ENCODE measurements around the gene ALKBH7.
"Not testable (repeated sequence)": the region's sequence is repeated elsewhere in the genome, so short reads cannot be mapped to it uniquely, and the experiment has no call there.

The ALKBH7 gene
- total RNA-seq: 14.0 to 17.3 reads per million in 2 donors

- DNase-seq: peak; percentile 82 to 100 (median 96)
Measured at GRCh38 chr19:6372594-6373095, at the start of gene ALKBH7. TSS of gene ALKBH7 (plus strand) at chr19:6372794. CDS start at chr19:6372821, 27 bp downstream.

GRCh38 chr19:6324757-6325156 is 47.8 kb upstream of the ALKBH7 start:
- DNase-seq: no peak

GRCh38 chr19:6325614-6326013 is 47.0 kb upstream of the ALKBH7 start:
- DNase-seq: no peak

- DNase-seq: no peak
Measured at GRCh38 chr19:6326815-6327214, 45.8 kb upstream of the ALKBH7 start.

- DNase-seq: no peak
Measured at GRCh38 chr19:6333439-6333838, 39.2 kb upstream of the ALKBH7 start, which contains the start of gene ACER1. TSS of gene ACER1 (minus strand) at chr19:6333612. CDS start at chr19:6333551, 61 bp downstream.

- DNase-seq: no peak
Measured at GRCh38 chr19:6334490-6335285, 37.9 kb upstream of the ALKBH7 start.

GRCh38 chr19:6340493-6341201 is 31.9 kb upstream of the ALKBH7 start:
- DNase-seq: no peak

- no peak for DNase-seq
Measured at GRCh38 chr19:6343462-6343861, 29.1 kb upstream of the ALKBH7 start.

GRCh38 chr19:6349271-6349670 is 23.3 kb upstream of the ALKBH7 start:
- DNase-seq: not testable (repeated sequence)

- no peak for DNase-seq
Measured at GRCh38 chr19:6350688-6351087, 21.9 kb upstream of the ALKBH7 start.

GRCh38 chr19:6352381-6353165 is 20.0 kb upstream of the ALKBH7 start:
- no peak for DNase-seq

GRCh38 chr19:6354098-6354674 is 18.4 kb upstream of the ALKBH7 start:
- no peak for DNase-seq

GRCh38 chr19:6355321-6356040 is 17.1 kb upstream of the ALKBH7 start:
- DNase-seq: not testable (repeated sequence)

- DNase-seq: no peak
Measured at GRCh38 chr19:6357174-6357573, 15.4 kb upstream of the ALKBH7 start.

GRCh38 chr19:6358003-6358402 is 14.6 kb upstream of the ALKBH7 start:
- no peak for DNase-seq

- no peak for DNase-seq
Measured at GRCh38 chr19:6359568-6360341, 12.8 kb upstream of the ALKBH7 start.

GRCh38 chr19:6360445-6360844 is 12.1 kb upstream of the ALKBH7 start:
- not testable (repeated sequence) for DNase-seq

GRCh38 chr19:6360857-6361216 is 11.8 kb upstream of the ALKBH7 start:
- not testable (repeated sequence) for DNase-seq

- no peak for DNase-seq
Measured at GRCh38 chr19:6362027-6362350, 10.6 kb upstream of the ALKBH7 start.

- peak in 3 of 5 experiments; percentile 28 to 71 (median 52) for DNase-seq
Measured at GRCh38 chr19:6362351-6362801, 10.2 kb upstream of the ALKBH7 start.

GRCh38 chr19:6364353-6364752 is 8.2 kb upstream of the ALKBH7 start:
- DNase-seq: no peak

All from T-helper 2 cell (primary cell).